D721Med (cell line): ENCODE measurements around the gene ZBTB7C.

Source experiments
- DNase-seq: peaks from one replicate; pipeline ENCODE4 v3.0.0; 2011; ENCODE audit warnings: low spot score; ENCODE audit not compliant: insufficient read length
- FAIRE-seq: peaks from 2 replicates; lab custom pipeline; 2011; peaks lifted over from hg19 to GRCh38; lab: Jason Lieb, UNC
- TF ChIP-seq, protein P1 (sequence below): IDR thresholded peaks from 2 replicates; pipeline ENCODE4 v1.5.1; 2012; ENCODE audit warnings: mild to moderate bottlenecking, control low read depth; ENCODE audit not compliant: insufficient read depth; ENCODE audit errors: missing control alignments

The ZBTB7C gene

DNA sequence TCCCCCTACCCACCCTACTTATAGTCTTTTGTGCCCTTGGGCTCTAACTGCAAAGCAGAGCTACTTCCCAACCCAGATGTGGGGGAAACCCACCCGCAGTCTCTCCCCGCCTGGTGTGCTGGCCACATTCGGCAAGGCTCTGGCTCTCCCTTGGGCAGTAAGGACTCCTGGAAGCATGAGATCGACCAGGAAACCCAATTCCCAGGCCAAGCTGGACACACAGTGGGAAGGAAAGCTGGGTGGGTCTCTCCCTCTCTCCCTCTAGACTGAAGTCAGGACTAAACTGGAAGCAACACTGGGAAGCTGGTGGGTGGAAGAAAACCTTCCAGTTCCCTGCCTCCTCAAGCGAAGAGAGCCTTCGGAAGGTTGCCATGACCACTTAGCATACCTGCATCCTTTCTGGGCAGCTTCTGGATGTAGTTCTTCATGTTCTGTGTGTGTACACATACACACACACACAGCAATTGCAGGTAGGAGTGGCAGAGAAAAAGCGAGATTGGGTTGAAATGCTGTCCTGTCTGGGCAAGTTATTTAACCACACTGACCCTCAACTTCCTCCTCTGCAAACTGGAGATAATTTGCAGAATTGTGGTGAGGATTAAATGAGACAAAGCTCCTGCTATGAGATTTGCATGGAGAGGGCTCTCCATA is 33.9 kb downstream of the ZBTB7C start:
- TF ChIP-seq, protein P1, sequence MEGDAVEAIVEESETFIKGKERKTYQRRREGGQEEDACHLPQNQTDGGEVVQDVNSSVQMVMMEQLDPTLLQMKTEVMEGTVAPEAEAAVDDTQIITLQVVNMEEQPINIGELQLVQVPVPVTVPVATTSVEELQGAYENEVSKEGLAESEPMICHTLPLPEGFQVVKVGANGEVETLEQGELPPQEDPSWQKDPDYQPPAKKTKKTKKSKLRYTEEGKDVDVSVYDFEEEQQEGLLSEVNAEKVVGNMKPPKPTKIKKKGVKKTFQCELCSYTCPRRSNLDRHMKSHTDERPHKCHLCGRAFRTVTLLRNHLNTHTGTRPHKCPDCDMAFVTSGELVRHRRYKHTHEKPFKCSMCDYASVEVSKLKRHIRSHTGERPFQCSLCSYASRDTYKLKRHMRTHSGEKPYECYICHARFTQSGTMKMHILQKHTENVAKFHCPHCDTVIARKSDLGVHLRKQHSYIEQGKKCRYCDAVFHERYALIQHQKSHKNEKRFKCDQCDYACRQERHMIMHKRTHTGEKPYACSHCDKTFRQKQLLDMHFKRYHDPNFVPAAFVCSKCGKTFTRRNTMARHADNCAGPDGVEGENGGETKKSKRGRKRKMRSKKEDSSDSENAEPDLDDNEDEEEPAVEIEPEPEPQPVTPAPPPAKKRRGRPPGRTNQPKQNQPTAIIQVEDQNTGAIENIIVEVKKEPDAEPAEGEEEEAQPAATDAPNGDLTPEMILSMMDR: no peak
- no peak for FAIRE-seq

DNA sequence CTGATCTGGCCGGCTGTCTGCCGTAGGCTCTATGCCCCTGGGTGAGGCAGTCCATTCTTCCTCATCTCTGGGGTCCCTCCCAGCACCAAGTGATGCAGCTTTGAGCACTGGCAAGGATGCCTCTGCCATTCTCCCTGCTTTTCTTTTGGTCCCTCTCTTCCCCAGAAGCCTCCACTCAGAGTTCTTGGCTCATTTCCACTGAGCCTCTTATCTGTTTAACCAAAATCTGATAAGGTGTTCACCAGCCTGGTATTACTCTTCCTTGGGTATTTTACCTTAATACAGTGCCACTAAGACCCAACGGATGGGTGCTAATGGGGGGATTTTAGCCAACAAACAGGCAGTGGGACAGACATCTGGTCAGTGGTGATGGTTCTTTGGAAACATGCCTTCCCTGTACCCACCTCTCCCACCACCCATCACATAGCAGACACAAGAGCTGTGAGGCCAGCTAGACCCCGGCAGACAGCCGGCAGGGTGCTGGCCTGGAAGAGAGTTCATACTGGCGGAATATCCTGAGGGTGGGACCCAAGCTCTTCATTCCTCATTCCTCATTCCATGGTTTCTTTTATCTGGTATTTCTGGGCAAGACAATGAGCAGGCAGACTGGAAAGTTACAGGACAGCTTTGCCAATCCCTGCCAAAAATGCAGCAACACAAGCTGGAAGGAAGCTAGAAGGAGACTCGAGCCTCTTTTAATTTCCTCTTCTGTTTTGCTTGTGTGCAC is 34.6 kb downstream of the ZBTB7C start:
- DNase-seq (no peak), FAIRE-seq (no peak)
- TF ChIP-seq, protein P1: no peak

More for the DNA sequence above, 33.9 kb downstream of the ZBTB7C start:
- no peak for DNase-seq

DNA sequence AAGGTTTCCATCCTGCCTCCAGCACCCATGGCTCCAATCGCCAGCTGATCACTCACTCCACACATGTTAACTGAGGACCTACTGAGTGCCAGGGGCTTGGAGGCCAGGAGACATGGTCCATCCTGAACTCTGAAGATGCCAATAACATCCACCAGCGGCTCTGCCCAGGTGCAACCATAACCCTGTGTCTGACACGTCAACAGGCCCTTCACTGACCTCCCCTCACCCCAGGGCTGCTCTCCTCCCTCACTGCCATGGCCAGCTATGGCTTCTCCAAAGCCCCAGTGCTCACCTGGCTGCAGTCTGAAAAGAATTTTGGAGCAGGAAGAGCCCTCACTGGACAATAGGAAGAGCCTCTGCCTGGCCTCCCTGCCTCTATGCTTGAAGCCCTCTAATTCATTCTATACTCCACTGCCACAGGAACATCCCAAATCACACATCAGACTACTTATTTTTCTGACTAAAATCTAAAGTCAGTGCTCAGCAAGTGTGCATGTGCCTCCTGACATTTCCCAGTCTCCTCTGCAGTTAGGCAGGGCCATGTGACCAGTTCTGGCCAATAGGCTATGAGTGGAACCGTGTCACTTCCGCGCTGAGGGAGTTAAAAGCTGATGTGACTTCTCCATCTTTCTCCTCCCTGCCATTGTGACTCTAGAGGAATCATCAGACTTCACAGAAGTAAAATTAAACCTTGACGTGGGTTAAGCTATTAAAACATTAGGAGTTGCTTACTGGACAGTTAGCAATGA is 37.2 kb downstream of the ZBTB7C start:
- TF ChIP-seq, protein P1: no peak
- no peak for DNase-seq
- no peak for FAIRE-seq

DNA sequence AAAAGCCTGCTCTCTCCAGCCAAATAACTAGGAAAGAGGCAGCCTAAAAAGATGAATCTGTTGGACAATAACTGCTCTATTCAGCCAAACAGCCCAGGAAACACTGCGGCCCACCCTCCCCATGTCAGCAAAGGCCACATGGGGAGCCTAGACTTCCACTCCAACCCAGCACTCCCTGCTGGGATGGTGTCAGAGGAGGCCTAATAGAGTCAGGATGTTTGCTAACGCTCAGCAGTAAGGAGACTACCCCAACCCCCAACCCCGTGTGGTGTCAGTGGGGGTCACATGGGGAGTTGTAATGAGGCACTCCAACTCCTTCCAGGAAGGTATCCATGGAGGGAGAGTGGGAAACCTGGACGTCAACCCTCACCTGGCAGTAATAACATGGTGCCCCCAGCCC is 41.6 kb downstream of the ZBTB7C start:
- TF ChIP-seq, protein P1: no peak
- FAIRE-seq (no peak), DNase-seq (no peak)

DNA sequence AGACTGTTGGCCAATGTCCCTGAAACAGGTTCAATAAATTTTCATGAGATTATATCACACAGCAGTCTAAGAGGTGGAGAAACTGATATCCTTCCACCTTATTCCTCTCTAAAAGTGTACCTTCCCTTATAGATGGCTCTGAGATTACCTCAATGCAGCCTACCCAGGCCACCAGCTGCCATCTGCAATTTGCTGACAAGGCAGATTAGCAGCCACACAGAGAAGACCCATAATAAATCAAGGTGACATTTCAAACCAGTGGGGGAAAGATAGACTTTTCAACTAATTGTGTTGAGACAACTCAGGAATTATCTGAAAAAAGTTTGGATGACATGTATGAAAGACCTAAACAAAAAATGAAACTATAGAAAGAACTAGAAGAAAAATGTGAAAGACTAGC is 43.2 kb downstream of the ZBTB7C start:
- no peak for FAIRE-seq
- no peak for DNase-seq
- TF ChIP-seq, protein P1: no peak

DNA sequence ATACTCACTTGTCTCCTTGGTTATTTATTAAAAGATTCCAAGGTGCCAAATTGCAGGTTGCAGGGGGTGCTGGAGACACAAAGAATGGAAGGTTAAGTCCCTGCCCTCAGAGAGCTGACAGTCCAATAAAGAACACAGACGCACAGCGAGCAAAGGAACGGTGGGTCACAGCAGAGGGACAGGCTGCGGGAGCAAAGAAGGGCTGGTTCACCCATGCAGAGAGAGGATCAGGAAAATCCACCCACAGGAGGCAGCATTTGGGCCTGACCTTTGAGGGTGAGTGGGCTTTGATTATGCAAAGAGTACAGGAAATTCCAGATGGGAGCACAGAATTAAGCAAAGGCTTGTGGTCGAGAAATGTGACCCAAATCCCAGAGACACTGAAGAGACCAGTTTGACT is 45.0 kb downstream of the ZBTB7C start:
- FAIRE-seq: no peak
- TF ChIP-seq, protein P1: no peak
- DNase-seq: no peak
